ENCODE measurements around the gene UBFD1.
"Not testable (repeated sequence)": the region's sequence is repeated elsewhere in the genome, so short reads cannot be mapped to it uniquely, and the experiment has no call there.

Gene UBFD1

GRCh38 chr16:23510164-23510914, 47.2 kb upstream of the UBFD1 start, which contains the start of gene GGA2:
Gene GGA2 (minus strand): TSS chr16:23510494. CDS start chr16:23510411, 83 bp downstream.
- Histone ChIP-seq H3K4ac (ENCODE audit: low read depth, low read length) (peak within 1 kb of the TSS; percentile 93), H2AFZ (ENCODE audit: insufficient read depth, low read length, poor library complexity) (peak within 1 kb of the TSS; percentile 82), H3K4me3 (ENCODE audit: low read depth, low read length) (peak within 1 kb of the TSS; percentile 89)

GRCh38 chr16:23510915-23511270, 46.6 kb upstream of the UBFD1 start:
- H3K14ac ChIP-seq (ENCODE audit: low read length): peak overlapping the region; percentile 20
- not testable (repeated sequence) for H2BK12ac ChIP-seq (ENCODE audit: low read length); H3K9me3 ChIP-seq (ENCODE audit: insufficient read depth, low read depth, low read length); H3K9ac ChIP-seq (ENCODE audit: low read length); H3K36me3 ChIP-seq (ENCODE audit: control insufficient read depth in 1 of 2, insufficient read depth in 2 of 2, low read length in 2 of 2); DNase-seq; H3K27ac ChIP-seq (ENCODE audit: low read depth, low read length); H3K27me3 ChIP-seq (ENCODE audit: insufficient read depth, low read length); H3K18ac ChIP-seq (ENCODE audit: low read length); H3K23ac ChIP-seq (ENCODE audit: low read length); H3K4ac ChIP-seq (ENCODE audit: low read depth, low read length); H3K4me3 ChIP-seq (ENCODE audit: low read depth, low read length); H3K79me1 ChIP-seq (ENCODE audit: low read length); H2BK5ac ChIP-seq (ENCODE audit: low read depth, low read length, poor library complexity); H4K91ac ChIP-seq (ENCODE audit: low read depth, low read length); H2AK5ac ChIP-seq (ENCODE audit: low read length); H2BK120ac ChIP-seq (ENCODE audit: insufficient read depth, low read length, poor library complexity)
- H3K4me1 ChIP-seq (ENCODE audit: control insufficient read depth in 1 of 2, insufficient read depth in 2 of 2, low read length in 2 of 2): peaks cover 9 to 25% of the 10 kb centered on the region in 2 experiments
- peak overlapping the region; percentile 1 for H4K12ac ChIP-seq (ENCODE audit: low read depth, low read length)
- no CpG with 5 or more reads among the region's 10 CpGs for WGBS (ENCODE audit: extremely low coverage, insufficient coverage, insufficient read length)
- peak overlapping the region; percentile 72 for H3K4me2 ChIP-seq (ENCODE audit: low read length)
- H3K79me2 ChIP-seq (ENCODE audit: control insufficient read depth, insufficient read depth, low read length, poor library complexity): peaks cover 14% of the 10 kb centered on the region
- H4K8ac ChIP-seq (ENCODE audit: low read depth, low read length): peak overlapping the region; percentile 61
- H2AFZ ChIP-seq (ENCODE audit: insufficient read depth, low read length, poor library complexity): peak overlapping the region; percentile 43

More at GRCh38 chr16:23510164-23510914, 47.2 kb upstream of the UBFD1 start, which contains the start of gene GGA2:
- H3K36me3 ChIP-seq (ENCODE audit: control insufficient read depth in 1 of 2, insufficient read depth in 2 of 2, low read length in 2 of 2): no peaks in the 10 kb centered on the region
- H2AK5ac ChIP-seq (ENCODE audit: low read length): no peak within 1 kb of the TSS
- no CpG with 5 or more reads among the region's 71 CpGs for WGBS (ENCODE audit: extremely low coverage, insufficient coverage, insufficient read length)
- no peaks in the 10 kb centered on the region for H3K9me3 ChIP-seq (ENCODE audit: insufficient read depth, low read depth, low read length)
- H3K18ac ChIP-seq (ENCODE audit: low read length): peak within 1 kb of the TSS; percentile 93
- peak within 1 kb of the TSS; percentile 76 for H4K91ac ChIP-seq (ENCODE audit: low read depth, low read length)
- H3K4me2 ChIP-seq (ENCODE audit: low read length): peak within 1 kb of the TSS; percentile 72
- peak within 1 kb of the TSS; percentile 85 for H4K8ac ChIP-seq (ENCODE audit: low read depth, low read length)
- peak within 1 kb of the TSS; percentile 68 for H3K27ac ChIP-seq (ENCODE audit: low read depth, low read length)
- peaks cover 8% of the 10 kb centered on the region for H3K79me1 ChIP-seq (ENCODE audit: low read length)
- peak within 1 kb of the TSS; percentile 88 for H2BK5ac ChIP-seq (ENCODE audit: low read depth, low read length, poor library complexity)
- DNase-seq: peak; percentile 78 to 81
- peak within 1 kb of the TSS; percentile 14 for H2BK12ac ChIP-seq (ENCODE audit: low read length)
- no peaks in the 10 kb centered on the region for H3K27me3 ChIP-seq (ENCODE audit: insufficient read depth, low read length)
- H2BK120ac ChIP-seq (ENCODE audit: insufficient read depth, low read length, poor library complexity): peak within 1 kb of the TSS; percentile 85
- peaks cover 9 to 25% of the 10 kb centered on the region in 2 experiments for H3K4me1 ChIP-seq (ENCODE audit: control insufficient read depth in 1 of 2, insufficient read depth in 2 of 2, low read length in 2 of 2)
- peaks cover 14% of the 10 kb centered on the region for H3K79me2 ChIP-seq (ENCODE audit: control insufficient read depth, insufficient read depth, low read length, poor library complexity)
- H3K9ac ChIP-seq (ENCODE audit: low read length): peak within 1 kb of the TSS; percentile 88
- H4K12ac ChIP-seq (ENCODE audit: low read depth, low read length): peak within 1 kb of the TSS; percentile 91
- H3K14ac ChIP-seq (ENCODE audit: low read length): peak within 1 kb of the TSS; percentile 90
- no peak within 1 kb of the TSS for H3K23ac ChIP-seq (ENCODE audit: low read length)

GRCh38 chr16:23511731-23512130, 45.8 kb upstream of the UBFD1 start:
- no peak overlapping the region for H3K27ac ChIP-seq (ENCODE audit: low read depth, low read length)
- no peaks in the 10 kb centered on the region for H3K27me3 ChIP-seq (ENCODE audit: insufficient read depth, low read length)
- H3K79me1 ChIP-seq (ENCODE audit: low read length): peaks cover 8% of the 10 kb centered on the region
- no peak overlapping the region for H3K9ac ChIP-seq (ENCODE audit: low read length)
- H2AFZ ChIP-seq (ENCODE audit: insufficient read depth, low read length, poor library complexity): no peak overlapping the region
- H2BK12ac ChIP-seq (ENCODE audit: low read length): no peak overlapping the region
- H3K9me3 ChIP-seq (ENCODE audit: insufficient read depth, low read depth, low read length): no peaks in the 10 kb centered on the region
- no peak overlapping the region for H3K4me2 ChIP-seq (ENCODE audit: low read length)
- H3K36me3 ChIP-seq (ENCODE audit: control insufficient read depth in 1 of 2, insufficient read depth in 2 of 2, low read length in 2 of 2): no peaks in the 10 kb centered on the region
- no peak overlapping the region for H2BK5ac ChIP-seq (ENCODE audit: low read depth, low read length, poor library complexity)
- no peak overlapping the region for H4K8ac ChIP-seq (ENCODE audit: low read depth, low read length)
- H3K4me3 ChIP-seq (ENCODE audit: low read depth, low read length): no peak overlapping the region
- peak; percentile 30 to 65 for DNase-seq
- no peak overlapping the region for H2BK120ac ChIP-seq (ENCODE audit: insufficient read depth, low read length, poor library complexity)
- no peak overlapping the region for H3K14ac ChIP-seq (ENCODE audit: low read length)
- no peak overlapping the region for H4K91ac ChIP-seq (ENCODE audit: low read depth, low read length)
- peaks cover 9 to 17% of the 10 kb centered on the region in 2 experiments for H3K4me1 ChIP-seq (ENCODE audit: control insufficient read depth in 1 of 2, insufficient read depth in 2 of 2, low read length in 2 of 2)
- H3K4ac ChIP-seq (ENCODE audit: low read depth, low read length): no peak overlapping the region
- peaks cover 14% of the 10 kb centered on the region for H3K79me2 ChIP-seq (ENCODE audit: control insufficient read depth, insufficient read depth, low read length, poor library complexity)
- no peak overlapping the region for H4K12ac ChIP-seq (ENCODE audit: low read depth, low read length)
- no peak overlapping the region for H3K23ac ChIP-seq (ENCODE audit: low read length)
- WGBS (ENCODE audit: extremely low coverage, insufficient coverage, insufficient read length): no CpG with 5 or more reads among the region's 7 CpGs
- H2AK5ac ChIP-seq (ENCODE audit: low read length): no peak overlapping the region
- no peak overlapping the region for H3K18ac ChIP-seq (ENCODE audit: low read length)

- Histone ChIP-seq H2BK120ac (ENCODE audit: insufficient read depth, low read length, poor library complexity) (no peak overlapping the region), H3K79me1 (ENCODE audit: low read length) (peaks cover 8% of the 10 kb centered on the region), H2AK5ac (ENCODE audit: low read length) (no peak overlapping the region), H3K23ac (ENCODE audit: low read length) (no peak overlapping the region), H3K36me3 (ENCODE audit: control insufficient read depth in 1 of 2, insufficient read depth in 2 of 2, low read length in 2 of 2) (no peaks in the 10 kb centered on the region), H2BK12ac (ENCODE audit: low read length) (no peak overlapping the region), H3K4me3 (ENCODE audit: low read depth, low read length) (no peak overlapping the region), H3K4ac (ENCODE audit: low read depth, low read length) (no peak overlapping the region), H4K91ac (ENCODE audit: low read depth, low read length) (no peak overlapping the region), H3K14ac (ENCODE audit: low read length) (no peak overlapping the region), H3K79me2 (ENCODE audit: control insufficient read depth, insufficient read depth, low read length, poor library complexity) (peaks cover 14% of the 10 kb centered on the region), H3K27me3 (ENCODE audit: insufficient read depth, low read length) (no peaks in the 10 kb centered on the region), H2AFZ (ENCODE audit: insufficient read depth, low read length, poor library complexity) (no peak overlapping the region), H3K18ac (ENCODE audit: low read length) (no peak overlapping the region), H4K12ac (ENCODE audit: low read depth, low read length) (no peak overlapping the region), H3K9ac (ENCODE audit: low read length) (no peak overlapping the region), H3K27ac (ENCODE audit: low read depth, low read length) (no peak overlapping the region), H3K4me2 (ENCODE audit: low read length) (no peak overlapping the region), H3K9me3 (ENCODE audit: insufficient read depth, low read depth, low read length) (no peaks in the 10 kb centered on the region), H3K4me1 (ENCODE audit: control insufficient read depth in 1 of 2, insufficient read depth in 2 of 2, low read length in 2 of 2) (peaks cover 9 to 16% of the 10 kb centered on the region in 2 experiments), H2BK5ac (ENCODE audit: low read depth, low read length, poor library complexity) (no peak overlapping the region), H4K8ac (ENCODE audit: low read depth, low read length) (no peak overlapping the region)
- WGBS (ENCODE audit: extremely low coverage, insufficient coverage, insufficient read length): no CpG with 5 or more reads among the region's 4 CpGs
- DNase-seq: peak; percentile 82 to 93
These were observed 45.3 kb upstream of the UBFD1 start for GRCh38 chr16:23512168-23512695.

Measured in trophoblast cell (in vitro differentiated cells and primary cell).